HepG2 (cell line): ENCODE data around the gene C2orf49. TPM values are rescaled to one million over a fixed set of nuclear protein-coding genes. Genes with fewer than 3 reads are reported as not detected.
A peak's percentile ranks its signal among the peaks of the same experiment; 100 is the strongest.

Source experiments
- HNF4A ChIP-seq: sonication (generic); formaldehyde crosslinking; IDR thresholded peaks from 2 replicates; pipeline ENCODE4 v1.4.0; 2020; ENCODE audit warnings: missing genetic modification reagents
- HNRNPK ChIP-seq: fragments of 200-400 bp; formaldehyde crosslinking; IDR thresholded peaks from 2 replicates; pipeline ENCODE4 v1.6.1; 2018; ENCODE audit warnings: low read length, low read depth, moderate library complexity, mild to moderate bottlenecking; ENCODE audit not compliant: poor library complexity, severe bottlenecking
- MEIS2 ChIP-seq: sonication (generic); formaldehyde crosslinking; IDR thresholded peaks from 2 replicates; pipeline ENCODE4 v1.9.0; 2021; ENCODE audit warnings: mild to moderate bottlenecking, missing genetic modification reagents
- SMAD3 ChIP-seq: sonication (generic); formaldehyde crosslinking; IDR thresholded peaks from 2 replicates; pipeline ENCODE4 v1.4.0; 2020; ENCODE audit warnings: missing genetic modification reagents
- SSRP1 ChIP-seq: IDR thresholded peaks from 2 replicates; pipeline ENCODE4 v1.6.1; 2016; ENCODE audit warnings: control low read depth
- TBP ChIP-seq: sonication (generic); formaldehyde crosslinking; IDR thresholded peaks from 2 replicates; pipeline ENCODE4 v1.5.0; 2020; ENCODE audit warnings: missing genetic modification reagents
- ZFYVE20 ChIP-seq: sonication (generic); formaldehyde crosslinking; IDR thresholded peaks from 2 replicates; pipeline ENCODE4 v1.8.0; 2023; ENCODE audit warnings: low read depth, mild to moderate bottlenecking, moderate library complexity, missing genetic modification reagents, borderline replicate concordance
- ZNF160 ChIP-seq: sonication (generic); formaldehyde crosslinking; IDR thresholded peaks from 2 replicates; pipeline ENCODE4 v1.8.0; 2022; ENCODE audit warnings: mild to moderate bottlenecking, inconsistent platforms, missing genetic modification reagents
- ZNF264 ChIP-seq: sonication (generic); formaldehyde crosslinking; IDR thresholded peaks from 2 replicates; pipeline ENCODE4 v1.4.0; 2020; ENCODE audit warnings: missing genetic modification reagents
- ZNF549 ChIP-seq: sonication (generic); formaldehyde crosslinking; IDR thresholded peaks from 2 replicates; pipeline ENCODE4 v1.5.0; 2020; ENCODE audit warnings: missing genetic modification reagents
- ZNF550 ChIP-seq: sonication (generic); formaldehyde crosslinking; IDR thresholded peaks from 2 replicates; pipeline ENCODE4 v1.4.0; 2020; ENCODE audit warnings: mild to moderate bottlenecking, missing genetic modification reagents, borderline replicate concordance
- ZNF605 ChIP-seq: sonication (generic); formaldehyde crosslinking; IDR thresholded peaks from 2 replicates; pipeline ENCODE4 v1.8.0; 2022; ENCODE audit warnings: mild to moderate bottlenecking, missing genetic modification reagents
- ZNF766 ChIP-seq: sonication (generic); formaldehyde crosslinking; IDR thresholded peaks from 2 replicates; pipeline ENCODE4 v1.5.0; 2020; ENCODE audit warnings: missing genetic modification reagents, borderline replicate concordance
- polyA plus RNA-seq, 8 experiments: library from polyadenylated mRNA; depleted of rRNA in 3 of 8; stranded (reverse) in 7 of 8; unstranded in 1 of 8; fragments of >200 nt; fragmentation: Illumina TruSeq in 4 of 8; extraction: Trizol in 4 of 8; gene quantifications; 2 replicates each; pipeline versions ENCODE4 v1.2.1 to v1.2.3, GENCODE V29; 2011 to 2016; ENCODE audit warnings: low read depth in 4 of 8, missing spikeins in 1 of 8, mixed read lengths in 1 of 8; ENCODE audit not compliant: insufficient read depth in 1 of 8
- total RNA-seq, 5 experiments: library from RNA; depleted of rRNA; stranded (reverse); fragments of >200 nt; fragmentation: Illumina TruSeq; extraction: Trizol; gene quantifications; 2 replicates each; pipeline ENCODE4 v1.2.3, GENCODE V29; 2016; ENCODE audit warnings: low read depth in 1 of 5
- TF ChIP-seq, protein P1 (sequence below): sonication (generic); formaldehyde crosslinking; IDR thresholded peaks from 2 replicates; pipeline ENCODE4 v1.5.1; 2020; ENCODE audit warnings: mild to moderate bottlenecking, moderate library complexity, missing genetic modification reagents
- TF ChIP-seq, protein P2 (sequence below): sonication (generic); formaldehyde crosslinking; IDR thresholded peaks from 2 replicates; pipeline ENCODE4 v1.5.1; 2020; ENCODE audit warnings: missing genetic modification reagents, mild to moderate bottlenecking, borderline replicate concordance
- TF ChIP-seq, protein P3 (sequence below): sonication (generic); formaldehyde crosslinking; conservative IDR thresholded peaks from 2 replicates; pipeline ENCODE4 v1.4.0; 2020; ENCODE audit warnings: mild to moderate bottlenecking, missing genetic modification reagents, moderate library complexity
- TF ChIP-seq, protein P4 (sequence below): sonication (generic); formaldehyde crosslinking; IDR thresholded peaks from 2 replicates; pipeline ENCODE4 v1.4.0; 2020; ENCODE audit warnings: missing genetic modification reagents; ENCODE audit errors: not compliant biosample characterization

C2orf49 gene
- total and polyA plus RNA-seq, 2 of the 13 experiments (the other 11 are each of a cell fraction or from before 2014, with no cell fraction given) = 24.7 to 28.8 TPM

DNA sequence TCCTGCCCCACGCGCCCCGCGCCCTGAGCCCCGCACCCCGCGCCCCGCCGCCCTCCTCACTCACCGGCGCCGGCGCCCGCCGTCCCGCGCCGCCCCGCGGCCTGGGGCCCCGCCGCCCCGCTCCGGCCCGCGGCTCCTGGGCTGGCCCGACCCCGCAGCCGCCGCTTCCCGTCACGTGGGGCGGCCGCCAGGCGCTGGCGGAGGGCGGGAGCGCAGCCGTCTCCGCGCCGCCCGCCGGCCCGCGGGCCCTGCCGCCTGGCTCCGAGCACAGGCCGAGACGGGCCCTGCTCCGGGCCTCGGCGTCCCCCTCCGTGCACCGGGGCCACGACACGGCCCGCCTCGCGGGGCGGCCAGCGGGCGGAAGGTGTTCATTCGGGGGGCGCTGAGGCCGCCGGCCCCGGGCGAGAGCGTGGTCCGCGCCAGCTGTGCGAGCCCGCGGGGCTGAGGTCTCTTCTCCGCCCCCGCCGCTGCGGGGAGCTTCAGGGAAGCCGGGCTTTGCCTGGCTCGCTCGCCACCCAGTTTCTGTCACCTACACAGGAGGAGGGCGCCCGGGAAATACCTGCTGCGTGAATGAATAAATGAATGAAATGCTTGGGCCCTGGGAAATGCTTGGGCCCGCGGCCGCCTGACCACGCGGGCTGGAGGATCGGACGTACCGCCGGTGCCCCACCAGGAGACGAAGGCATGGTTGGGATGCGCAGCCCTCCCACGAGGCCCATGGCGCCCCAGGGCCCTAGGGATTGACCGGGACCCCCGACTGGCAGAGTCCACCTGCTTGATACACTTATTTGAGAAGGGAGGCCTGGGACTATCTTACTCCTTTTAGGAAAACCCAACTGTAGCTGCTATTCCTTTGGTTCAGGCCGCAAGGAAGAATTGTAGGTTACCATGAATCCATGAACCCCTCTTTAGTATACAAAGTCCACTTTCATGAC is 7.5 kb upstream of the C2orf49 start, which contains the start of gene TGFBRAP1 (continued):
- TF ChIP-seq, protein P1, sequence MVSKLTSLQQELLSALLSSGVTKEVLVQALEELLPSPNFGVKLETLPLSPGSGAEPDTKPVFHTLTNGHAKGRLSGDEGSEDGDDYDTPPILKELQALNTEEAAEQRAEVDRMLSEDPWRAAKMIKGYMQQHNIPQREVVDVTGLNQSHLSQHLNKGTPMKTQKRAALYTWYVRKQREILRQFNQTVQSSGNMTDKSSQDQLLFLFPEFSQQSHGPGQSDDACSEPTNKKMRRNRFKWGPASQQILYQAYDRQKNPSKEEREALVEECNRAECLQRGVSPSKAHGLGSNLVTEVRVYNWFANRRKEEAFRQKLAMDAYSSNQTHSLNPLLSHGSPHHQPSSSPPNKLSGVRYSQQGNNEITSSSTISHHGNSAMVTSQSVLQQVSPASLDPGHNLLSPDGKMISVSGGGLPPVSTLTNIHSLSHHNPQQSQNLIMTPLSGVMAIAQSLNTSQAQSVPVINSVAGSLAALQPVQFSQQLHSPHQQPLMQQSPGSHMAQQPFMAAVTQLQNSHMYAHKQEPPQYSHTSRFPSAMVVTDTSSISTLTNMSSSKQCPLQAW (CRISPR knock-in tag) = peak; percentile 45; the same call in 1 of the 2 replicates
- TF ChIP-seq MEIS2 = peak; percentile 72
- 0 out of 2 replicates have a peak, but pooled peaks have one; percentile 25 for TF ChIP-seq SSRP1 (CRISPR knock-in tag)
- peak; percentile 23; the same call in 1 of the 2 replicates for TF ChIP-seq ZNF160 (CRISPR knock-in tag)
- peak; percentile 74; the same call in 1 of the 2 replicates for TF ChIP-seq ZNF264 (CRISPR knock-in tag)
- no peak for TF ChIP-seq ZNF549 (CRISPR knock-in tag)
- TF ChIP-seq ZNF605 (CRISPR knock-in tag) = peak; percentile 81
- no peak for TF ChIP-seq TBP (CRISPR knock-in tag)
- TF ChIP-seq, protein P2, sequence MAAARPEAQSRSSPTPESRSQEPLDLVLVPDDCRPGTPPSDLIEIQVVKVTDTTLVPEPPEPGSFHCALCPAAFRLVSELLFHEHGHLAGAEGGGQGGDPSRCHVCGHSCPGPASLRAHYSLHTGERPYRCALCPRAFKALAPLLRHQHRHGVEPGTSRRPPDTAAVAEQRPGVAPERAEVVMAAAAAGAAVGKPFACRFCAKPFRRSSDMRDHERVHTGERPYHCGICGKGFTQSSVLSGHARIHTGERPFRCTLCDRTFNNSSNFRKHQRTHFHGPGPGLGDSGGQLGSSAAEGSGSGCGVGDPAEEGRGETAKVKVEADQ (CRISPR knock-in tag) = peak; percentile 84; the same call in 1 of the 2 replicates
- TF ChIP-seq HNF4A (CRISPR knock-in tag) = peak; percentile 19; the same call in 1 of the 2 replicates
- peak; percentile 11 for TF ChIP-seq HNRNPK
- peak; percentile 67; the same call in 1 of the 2 replicates for TF ChIP-seq ZNF766 (CRISPR knock-in tag)
- TF ChIP-seq ZFYVE20 = peak; percentile 36; the same call in 1 of the 2 replicates
- TF ChIP-seq, protein P3, sequence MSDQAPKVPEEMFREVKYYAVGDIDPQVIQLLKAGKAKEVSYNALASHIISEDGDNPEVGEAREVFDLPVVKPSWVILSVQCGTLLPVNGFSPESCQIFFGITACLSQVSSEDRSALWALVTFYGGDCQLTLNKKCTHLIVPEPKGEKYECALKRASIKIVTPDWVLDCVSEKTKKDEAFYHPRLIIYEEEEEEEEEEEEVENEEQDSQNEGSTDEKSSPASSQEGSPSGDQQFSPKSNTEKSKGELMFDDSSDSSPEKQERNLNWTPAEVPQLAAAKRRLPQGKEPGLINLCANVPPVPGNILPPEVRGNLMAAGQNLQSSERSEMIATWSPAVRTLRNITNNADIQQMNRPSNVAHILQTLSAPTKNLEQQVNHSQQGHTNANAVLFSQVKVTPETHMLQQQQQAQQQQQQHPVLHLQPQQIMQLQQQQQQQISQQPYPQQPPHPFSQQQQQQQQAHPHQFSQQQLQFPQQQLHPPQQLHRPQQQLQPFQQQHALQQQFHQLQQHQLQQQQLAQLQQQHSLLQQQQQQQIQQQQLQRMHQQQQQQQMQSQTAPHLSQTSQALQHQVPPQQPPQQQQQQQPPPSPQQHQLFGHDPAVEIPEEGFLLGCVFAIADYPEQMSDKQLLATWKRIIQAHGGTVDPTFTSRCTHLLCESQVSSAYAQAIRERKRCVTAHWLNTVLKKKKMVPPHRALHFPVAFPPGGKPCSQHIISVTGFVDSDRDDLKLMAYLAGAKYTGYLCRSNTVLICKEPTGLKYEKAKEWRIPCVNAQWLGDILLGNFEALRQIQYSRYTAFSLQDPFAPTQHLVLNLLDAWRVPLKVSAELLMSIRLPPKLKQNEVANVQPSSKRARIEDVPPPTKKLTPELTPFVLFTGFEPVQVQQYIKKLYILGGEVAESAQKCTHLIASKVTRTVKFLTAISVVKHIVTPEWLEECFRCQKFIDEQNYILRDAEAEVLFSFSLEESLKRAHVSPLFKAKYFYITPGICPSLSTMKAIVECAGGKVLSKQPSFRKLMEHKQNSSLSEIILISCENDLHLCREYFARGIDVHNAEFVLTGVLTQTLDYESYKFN (CRISPR knock-in tag) = peak; percentile 31; the same call in 1 of the 2 replicates
- TF ChIP-seq SMAD3 = 0 out of 2 replicates have a peak, but pooled peaks have one; percentile 35
- TF ChIP-seq, protein P4, sequence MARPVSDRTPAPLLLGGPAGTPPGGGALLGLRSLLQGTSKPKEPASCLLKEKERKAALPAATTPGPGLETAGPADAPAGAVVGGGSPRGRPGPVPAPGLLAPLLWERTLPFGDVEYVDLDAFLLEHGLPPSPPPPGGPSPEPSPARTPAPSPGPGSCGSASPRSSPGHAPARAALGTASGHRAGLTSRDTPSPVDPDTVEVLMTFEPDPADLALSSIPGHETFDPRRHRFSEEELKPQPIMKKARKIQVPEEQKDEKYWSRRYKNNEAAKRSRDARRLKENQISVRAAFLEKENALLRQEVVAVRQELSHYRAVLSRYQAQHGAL (CRISPR knock-in tag) = peak; percentile 38
- 0 out of 2 replicates have a peak, but pooled peaks have one; percentile 65 for TF ChIP-seq ZNF550 (CRISPR knock-in tag)
